HepG2 (cell line): ENCODE results near the gene ATP6V0E2. TPM values are rescaled to one million over a fixed set of nuclear protein-coding genes. Genes with fewer than 3 reads are reported as not detected.

Experiments
- ATAC-seq: fragments of 200-7000 bp; cut with Tn5 transposase; 3 replicates; pipeline ENCODE4 v1.9.1; 2020; ENCODE audit warnings: mild to moderate bottlenecking, moderate library complexity
- BruUV-seq: library from RNA; stranded (reverse); fragments of 400-500 nt; replicated peaks from 2 replicates; lab custom pipeline; 2021; lab: Mats Ljungman, UMichigan
- CTCF ChIA-PET: fragments of 300-600 bp; formaldehyde crosslinking; extraction: SDS; loops from one replicate; lab custom pipeline; 2021; ENCODE audit warnings: low total read pairs, inconsistent platforms, low intra/inter-chr PET ratio; lab: Yijun Ruan, JAX
- POLR2A ChIA-PET: fragments of 350-600 bp; sonication (Branson Sonifier 250); formaldehyde crosslinking; loops from one replicate; lab custom pipeline; 2020; ENCODE audit warnings: antibody characterized with exemption, inconsistent platforms; lab: Yijun Ruan, JAX
- DNase-seq: peaks from one replicate; pipeline ENCODE4 v3.0.0-alpha.2; 2015; ENCODE audit warnings: low spot score
- FAIRE-seq: peaks from 3 replicates; lab custom pipeline; 2011; peaks lifted over from hg19 to GRCh38; lab: Jason Lieb, UNC
- H2AFZ ChIP-seq: one replicate; pipeline ENCODE4 v1.6.1; 2011; ENCODE audit warnings: low read length, inconsistent platforms
- H3K27ac ChIP-seq: fragments of 300-600 bp; 3 replicates; pipeline ENCODE4 v1.8.0; 2011; ENCODE audit warnings: mixed run types, mild to moderate bottlenecking, mixed read lengths, low read length, inconsistent platforms; ENCODE audit not compliant: insufficient read depth; ENCODE audit errors: extremely low read length
- H3K27me3 ChIP-seq, 2 experiments: fragments of 200-600 bp in 1 of 2; 2 replicates in 1 of 2; 3 replicates in 1 of 2; pipeline versions ENCODE4 v1.6.0 to v1.8.0; 2011; ENCODE audit warnings: low read length in 2 of 2, mild to moderate bottlenecking in 2 of 2, moderate library complexity in 2 of 2, inconsistent platforms in 1 of 2; ENCODE audit not compliant: insufficient read depth in 2 of 2, control insufficient read depth in 1 of 2
- H3K36me3 ChIP-seq, 2 experiments: fragments of 200-600 bp in 1 of 2; replicated peaks in 1 of 2; 2 replicates in 1 of 2; 3 replicates in 1 of 2; pipeline versions ENCODE4 v1.5.1 to v1.8.0; 2011; ENCODE audit warnings: low read length in 2 of 2, inconsistent platforms in 1 of 2; ENCODE audit not compliant: insufficient read depth in 2 of 2, control insufficient read depth in 1 of 2
- H3K4me1 ChIP-seq: 2 replicates; pipeline ENCODE4 v1.5.1; 2012; ENCODE audit warnings: low read length, inconsistent platforms; ENCODE audit not compliant: insufficient read depth
- H3K4me2 ChIP-seq: 2 replicates; pipeline ENCODE4 v1.6.0; 2011; ENCODE audit warnings: low read depth, low read length, inconsistent platforms
- H3K4me3 ChIP-seq, 3 experiments: fragments of 200-600 bp in 1 of 3; sonication (generic), shearing (Covaris generic) in 1 of 3; replicated peaks in 1 of 3; 2 replicates each; pipeline ENCODE4 v1.5.1; 2011 to 2016; ENCODE audit warnings: low read length in 3 of 3, inconsistent platforms in 2 of 3, low read depth in 2 of 3, mild to moderate bottlenecking in 2 of 3, control low read depth in 1 of 3, mixed read lengths in 1 of 3; ENCODE audit not compliant: insufficient read depth in 1 of 3
- H3K79me2 ChIP-seq: one replicate; pipeline ENCODE4 v1.6.1; 2011; ENCODE audit warnings: low read length, inconsistent platforms; ENCODE audit not compliant: insufficient read depth
- H3K9ac ChIP-seq: 2 replicates; pipeline ENCODE4 v1.6.0; 2011; ENCODE audit warnings: mild to moderate bottlenecking, low read depth, low read length, inconsistent platforms; ENCODE audit not compliant: insufficient read depth
- H3K9me3 ChIP-seq: 2 replicates; pipeline ENCODE4 v1.5.1; 2012; ENCODE audit warnings: mild to moderate bottlenecking, low read length
- H4K20me1 ChIP-seq: 2 replicates; pipeline ENCODE4 v1.6.0; 2011; ENCODE audit warnings: inconsistent platforms, mild to moderate bottlenecking, low read length, moderate library complexity; ENCODE audit not compliant: insufficient read depth
- BATF2 ChIP-seq: sonication (generic); formaldehyde crosslinking; IDR thresholded peaks from 2 replicates; pipeline ENCODE4 v1.8.0; 2022; ENCODE audit warnings: mild to moderate bottlenecking, missing genetic modification reagents, moderate library complexity
- BCL6 ChIP-seq: IDR thresholded peaks from 2 replicates; pipeline ENCODE4 v1.6.1; 2016; ENCODE audit warnings: missing genetic modification reagents, missing compliant biosample characterization
- BHLHE40 ChIP-seq: IDR thresholded peaks from 2 replicates; pipeline ENCODE4 v1.6.1; 2011; ENCODE audit warnings: low read length, improper control_type of control experiment
- BRD4 ChIP-seq: sonication (generic); formaldehyde crosslinking; IDR thresholded peaks from 2 replicates; pipeline ENCODE4 v1.4.0; 2020; ENCODE audit warnings: missing genetic modification reagents
- FOXK1 ChIP-seq: sonication (generic); formaldehyde crosslinking; IDR thresholded peaks from 2 replicates; pipeline ENCODE4 v1.4.0; 2020; ENCODE audit warnings: low read depth, missing genetic modification reagents, borderline replicate concordance
- MBD4 ChIP-seq: IDR thresholded peaks from 2 replicates; pipeline ENCODE4 v1.6.1; 2012; ENCODE audit warnings: low read length, inconsistent platforms, borderline replicate concordance
- POGZ ChIP-seq: sonication (generic); formaldehyde crosslinking; IDR thresholded peaks from 2 replicates; pipeline ENCODE4 v1.4.0; 2020; ENCODE audit warnings: mild to moderate bottlenecking, missing genetic modification reagents
- PRDM10 ChIP-seq: sonication (generic); formaldehyde crosslinking; IDR thresholded peaks from 2 replicates; pipeline ENCODE4 v1.4.0; 2020; ENCODE audit warnings: low read depth, missing genetic modification reagents
- ZNF354B ChIP-seq: sonication (generic); formaldehyde crosslinking; IDR thresholded peaks from 2 replicates; pipeline ENCODE4 v1.8.0; 2022; ENCODE audit warnings: mild to moderate bottlenecking, missing genetic modification reagents
- WGBS: methylation state at CpG from one replicate; pipeline ENCODE4 v1.1.6; 2017; ENCODE audit warnings: low lambda C conversion rate; 5-methylcytosine and 5-hydroxymethylcytosine counted together
- in situ Hi-C: cut with HindIII; loops from 2 replicates; pipeline ENCODE4 v1.10.0; 2017; ENCODE audit warnings: low pct_unique_long_range_greater_than_20kb; ENCODE audit not compliant: extremely low pct_ligation_motif_present
- intact Hi-C: fragments of 100-400 bp; cut with micrococcal nuclease; formaldehyde crosslinking; loops from one replicate; pipeline ENCODE4 v1.10.0; 2022; ENCODE audit not compliant: unreplicated experiment
- polyA plus RNA-seq, 8 experiments: library from polyadenylated mRNA; depleted of rRNA in 3 of 8; stranded (reverse) in 7 of 8; unstranded in 1 of 8; fragments of >200 nt; fragmentation: Illumina TruSeq in 4 of 8; extraction: Trizol in 4 of 8; gene quantifications; 2 replicates each; pipeline versions ENCODE4 v1.2.1 to v1.2.3, GENCODE V29; 2011 to 2016; ENCODE audit warnings: low read depth in 4 of 8, missing spikeins in 1 of 8, mixed read lengths in 1 of 8; ENCODE audit not compliant: insufficient read depth in 1 of 8
- total RNA-seq, 5 experiments: library from RNA; depleted of rRNA; stranded (reverse); fragments of >200 nt; fragmentation: Illumina TruSeq; extraction: Trizol; gene quantifications; 2 replicates each; pipeline ENCODE4 v1.2.3, GENCODE V29; 2016; ENCODE audit warnings: low read depth in 1 of 5

The ATP6V0E2 gene
- total and polyA plus RNA-seq, 2 of the 13 experiments (the other 11 are each of a cell fraction or from before 2014, with no cell fraction given) = 36.8 to 203 TPM

DNA sequence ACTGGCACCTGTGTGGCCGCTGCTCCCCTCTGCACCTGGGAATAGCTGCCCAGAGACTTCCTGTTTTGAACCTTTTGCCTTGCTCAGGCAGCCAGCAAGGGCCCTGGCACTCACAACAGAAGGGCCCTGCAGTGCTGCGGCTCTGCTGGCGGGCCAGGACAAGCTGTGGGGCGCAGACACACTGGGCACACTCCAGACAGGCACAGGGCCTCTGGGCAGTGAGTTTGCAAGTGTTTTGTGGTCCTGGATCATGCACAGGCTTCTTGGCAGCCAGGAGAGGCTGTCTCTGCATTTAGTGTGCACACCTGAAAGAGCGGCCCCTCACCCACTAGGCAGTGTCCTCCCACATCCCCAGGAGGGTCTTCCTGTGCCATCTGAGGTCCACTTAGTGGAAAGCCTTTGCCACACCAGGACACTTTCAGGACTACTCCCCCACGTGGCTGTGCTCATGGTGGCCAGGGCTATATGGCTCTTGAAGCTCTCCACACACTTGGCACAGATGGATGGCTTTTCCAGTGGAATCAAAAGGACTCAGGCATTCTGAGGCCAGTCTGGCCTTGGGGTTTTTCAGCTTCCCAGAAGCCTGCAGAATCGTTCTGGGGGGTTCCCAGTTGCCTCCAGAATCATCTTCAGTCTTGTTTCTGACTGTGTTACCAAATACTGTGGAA is 5.0 kb upstream of the ATP6V0E2 start (continued):
- no peak for TF ChIP-seq POGZ (CRISPR knock-in tag)
- TF ChIP-seq BCL6 (CRISPR knock-in tag) = no peak

GRCh38 chr7:149869291-149869650 is 4.5 kb upstream of the ATP6V0E2 start:
- Histone ChIP-seq H3K4me1 (peaks cover 13% of the 10 kb centered on the region), H3K4me2 (no peak overlapping the region), H2AFZ (no peak overlapping the region), H3K9me3 (no peaks in the 10 kb centered on the region), H4K20me1 (no peaks in the 10 kb centered on the region), H3K27ac (no peak overlapping the region), H3K79me2 (no peaks in the 10 kb centered on the region), H3K36me3 (no peaks in the 10 kb centered on the region), H3K9ac (no peak overlapping the region), H3K4me3 (no peak overlapping the region), H3K27me3 (no peaks in the 10 kb centered on the region)
- no peak for TF ChIP-seq MBD4
- no peak for TF ChIP-seq BRD4 (CRISPR knock-in tag)
- no peak for TF ChIP-seq FOXK1
- no peak for TF ChIP-seq BATF2 (CRISPR knock-in tag)
- TF ChIP-seq PRDM10 (CRISPR knock-in tag) = no peak
- no peak for TF ChIP-seq ZNF354B
- no peak for TF ChIP-seq BHLHE40
- CTCF ChIA-PET = no interaction called here
- intact Hi-C loops = no loop called here
- ATAC-seq (no peak), DNase-seq (no peak), FAIRE-seq (no peak)
- 100% methylated on average over 2 of the region's 5 CpGs for WGBS
- in situ Hi-C loops = loop anchor here (25.0 kb wide), 1 partner anchor 168 kb away; no protein-coding TSS in a partner anchor
- POLR2A ChIA-PET = no interaction called here
- no TSS peak for BruUV-seq
